Hepatocyte (in vitro differentiated cells): ENCODE data around the gene TTC6. TPM values are rescaled to one million over a fixed set of nuclear protein-coding genes. Genes with fewer than 3 reads are reported as not detected.

Experiments used
- DNase-seq: peaks from one replicate; pipeline ENCODE4 v3.0.0-alpha.2; 2016; ENCODE audit warnings: low spot score
- H2AFZ ChIP-seq: fragments of 200-600 bp; sonication (generic); 2 replicates; pipeline ENCODE4 v1.6.0; 2016; ENCODE audit warnings: antibody characterized with exemption, mild to moderate bottlenecking
- H3K27ac ChIP-seq: fragments of 200-600 bp; sonication (generic); 2 replicates; pipeline ENCODE4 v1.5.1; 2016; ENCODE audit warnings: mild to moderate bottlenecking
- H3K27me3 ChIP-seq: fragments of 200-600 bp; sonication (generic); 2 replicates; pipeline ENCODE4 v1.6.1; 2016
- H3K36me3 ChIP-seq: fragments of 200-600 bp; sonication (generic); replicated peaks from 2 replicates; pipeline ENCODE4 v1.5.1; 2016; ENCODE audit warnings: low read depth; ENCODE audit not compliant: insufficient read depth
- H3K4me1 ChIP-seq: fragments of 200-600 bp; sonication (generic); 2 replicates; pipeline ENCODE4 v1.5.1; 2016; ENCODE audit warnings: mild to moderate bottlenecking, moderate library complexity; ENCODE audit not compliant: insufficient read depth
- H3K4me2 ChIP-seq: fragments of 200-600 bp; sonication (generic); 2 replicates; pipeline ENCODE4 v1.6.0; 2016
- H3K4me3 ChIP-seq: fragments of 200-600 bp; sonication (generic); 2 replicates; pipeline ENCODE4 v1.5.1; 2016; ENCODE audit warnings: mild to moderate bottlenecking
- H3K79me2 ChIP-seq: fragments of 200-600 bp; sonication (generic); 2 replicates; pipeline ENCODE4 v1.6.0; 2017; ENCODE audit warnings: mild to moderate bottlenecking
- H3K9me2 ChIP-seq: fragments of 200-600 bp; sonication (generic); replicated peaks from 2 replicates; pipeline ENCODE4 v1.6.0; 2017; ENCODE audit warnings: mild to moderate bottlenecking; ENCODE audit not compliant: insufficient read depth
- H3K9me3 ChIP-seq: fragments of 200-600 bp; sonication (generic); 2 replicates; pipeline ENCODE4 v1.5.1; 2016; ENCODE audit warnings: low read depth, mild to moderate bottlenecking
- H4K20me1 ChIP-seq: fragments of 200-600 bp; sonication (generic); 2 replicates; pipeline ENCODE4 v1.6.0; 2016; ENCODE audit warnings: mild to moderate bottlenecking; ENCODE audit not compliant: insufficient read depth, poor library complexity, severe bottlenecking
- CTCF ChIP-seq: fragments of 200-600 bp; sonication (generic); IDR thresholded peaks from 2 replicates; pipeline ENCODE4 v1.5.1; 2016; ENCODE audit warnings: antibody characterized with exemption, mild to moderate bottlenecking; ENCODE audit not compliant: poor library complexity
- EZH2 ChIP-seq: fragments of 200-600 bp; sonication (generic); IDR thresholded peaks from 2 replicates; pipeline ENCODE4 v1.6.1; 2016; ENCODE audit warnings: antibody characterized with exemption, mild to moderate bottlenecking, borderline replicate concordance
- EZH2phosphoT487 ChIP-seq: fragments of 200-600 bp; sonication (generic); IDR thresholded peaks from one replicate; pipeline ENCODE4 v1.6.1; 2018; ENCODE audit warnings: antibody characterized with exemption, mild to moderate bottlenecking, low read depth, moderate library complexity; ENCODE audit not compliant: unreplicated experiment, severe bottlenecking
- WGBS: methylation state at CpG from one replicate; pipeline ENCODE4 v1.1.6; 2016; ENCODE audit warnings: low lambda C conversion rate; ENCODE audit errors: missing lambda C conversion rate; 5-methylcytosine and 5-hydroxymethylcytosine counted together
- polyA plus RNA-seq: library from polyadenylated mRNA; unstranded; fragments of >200 nt; fragmentation: Nextera tagmentation; extraction: Ambion mirVana; gene quantifications from 2 replicates; pipeline ENCODE4 v1.2.1, GENCODE V29; 2016
- total RNA-seq: library from RNA; depleted of rRNA; stranded (reverse); fragments of >200 nt; gene quantifications from 2 replicates; pipeline ENCODE4 v1.2.3, GENCODE V29; 2014

Gene TTC6
- total and polyA plus RNA-seq, 2 experiments from 2014 or later = 6.4 to 20.8 TPM

- H3K36me3 ChIP-seq = no peaks in the 10 kb centered on the region
- H3K4me1 ChIP-seq = peaks cover 4% of the 10 kb centered on the region
- no peak overlapping the region for H2AFZ ChIP-seq
- WGBS = 49% methylated on average over 9 of the region's 9 CpGs
- H3K27ac ChIP-seq = no peak overlapping the region
- H3K4me2 ChIP-seq = no peak overlapping the region
- H3K9me3 ChIP-seq = no peaks in the 10 kb centered on the region
- H3K4me3 ChIP-seq = no peak overlapping the region
- no peaks in the 10 kb centered on the region for H4K20me1 ChIP-seq
- no peaks in the 10 kb centered on the region for H3K9me2 ChIP-seq
- no peak for TF ChIP-seq EZH2
- TF ChIP-seq CTCF = no peak
- TF ChIP-seq EZH2phosphoT487 = no peak
- peaks cover 19% of the 10 kb centered on the region for H3K27me3 ChIP-seq
- H3K79me2 ChIP-seq = no peaks in the 10 kb centered on the region
- no peak for DNase-seq
These were observed 16.2 kb upstream of the TTC6 start for GRCh38 chr14:37579274-37579673.

GRCh38 chr14:37580146-37580545 is 15.3 kb upstream of the TTC6 start:
- Histone ChIP-seq H3K9me2 (no peaks in the 10 kb centered on the region), H3K36me3 (no peaks in the 10 kb centered on the region), H3K27me3 (peaks cover 27% of the 10 kb centered on the region), H3K9me3 (no peaks in the 10 kb centered on the region), H3K27ac (no peak overlapping the region), H3K4me2 (no peak overlapping the region), H2AFZ (no peak overlapping the region), H3K79me2 (no peaks in the 10 kb centered on the region), H4K20me1 (no peaks in the 10 kb centered on the region), H3K4me3 (no peak overlapping the region), H3K4me1 (peaks cover 11% of the 10 kb centered on the region)
- TF ChIP-seq EZH2phosphoT487 (no peak), EZH2 (no peak), CTCF (no peak)
- DNase-seq = no peak
- 90% methylated on average over 2 of the region's 2 CpGs for WGBS

GRCh38 chr14:37583358-37584210 is 11.8 kb upstream of the TTC6 start:
- WGBS = 2% methylated on average over 49 of the region's 67 CpGs
- Histone ChIP-seq H3K27ac (peak overlapping the region; percentile 95), H3K36me3 (no peaks in the 10 kb centered on the region), H3K4me2 (peak overlapping the region; percentile 87), H3K9me2 (no peaks in the 10 kb centered on the region), H3K9me3 (no peaks in the 10 kb centered on the region), H2AFZ (peak overlapping the region; percentile 80), H3K4me1 (peaks cover 19% of the 10 kb centered on the region), H3K27me3 (peaks cover 57% of the 10 kb centered on the region), H3K4me3 (peak overlapping the region; percentile 45), H3K79me2 (peaks cover 17% of the 10 kb centered on the region), H4K20me1 (no peaks in the 10 kb centered on the region)
- peak; percentile 80 for DNase-seq
- TF ChIP-seq EZH2 = no peak
- TF ChIP-seq EZH2phosphoT487 = no peak
- no peak for TF ChIP-seq CTCF
